ENCODE data around the gene CST9.

DNA sequence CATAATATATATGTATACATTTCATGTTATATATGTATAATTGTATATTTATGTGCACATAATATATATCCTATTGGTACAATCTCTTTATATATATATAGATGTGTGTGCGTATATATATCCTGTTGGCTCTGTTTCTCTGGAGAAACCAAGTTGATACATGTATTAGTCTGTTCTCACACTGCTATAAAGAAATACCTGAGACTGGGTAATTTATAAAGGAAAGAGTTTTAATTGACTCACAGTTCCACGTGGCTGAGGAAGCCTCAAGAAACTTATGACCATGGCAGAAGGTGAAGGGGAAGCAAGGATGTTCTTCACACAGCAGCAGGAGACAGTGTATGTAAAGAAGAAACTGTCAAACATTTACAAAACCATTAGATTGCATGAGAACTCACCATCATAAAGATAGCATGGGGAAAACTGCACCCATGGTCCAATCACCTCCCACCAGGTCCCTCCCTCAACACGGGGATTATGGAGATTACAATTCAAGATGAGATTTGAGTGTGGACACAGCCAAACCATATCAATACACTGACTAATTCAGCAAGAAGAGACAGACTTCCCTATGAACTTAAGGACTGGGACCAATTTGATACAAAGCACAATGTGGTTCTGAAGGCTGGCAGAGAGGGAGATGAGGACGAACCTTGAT is 18.1 kb upstream of the CST9 start:
- TF ChIP-seq, protein P1, sequence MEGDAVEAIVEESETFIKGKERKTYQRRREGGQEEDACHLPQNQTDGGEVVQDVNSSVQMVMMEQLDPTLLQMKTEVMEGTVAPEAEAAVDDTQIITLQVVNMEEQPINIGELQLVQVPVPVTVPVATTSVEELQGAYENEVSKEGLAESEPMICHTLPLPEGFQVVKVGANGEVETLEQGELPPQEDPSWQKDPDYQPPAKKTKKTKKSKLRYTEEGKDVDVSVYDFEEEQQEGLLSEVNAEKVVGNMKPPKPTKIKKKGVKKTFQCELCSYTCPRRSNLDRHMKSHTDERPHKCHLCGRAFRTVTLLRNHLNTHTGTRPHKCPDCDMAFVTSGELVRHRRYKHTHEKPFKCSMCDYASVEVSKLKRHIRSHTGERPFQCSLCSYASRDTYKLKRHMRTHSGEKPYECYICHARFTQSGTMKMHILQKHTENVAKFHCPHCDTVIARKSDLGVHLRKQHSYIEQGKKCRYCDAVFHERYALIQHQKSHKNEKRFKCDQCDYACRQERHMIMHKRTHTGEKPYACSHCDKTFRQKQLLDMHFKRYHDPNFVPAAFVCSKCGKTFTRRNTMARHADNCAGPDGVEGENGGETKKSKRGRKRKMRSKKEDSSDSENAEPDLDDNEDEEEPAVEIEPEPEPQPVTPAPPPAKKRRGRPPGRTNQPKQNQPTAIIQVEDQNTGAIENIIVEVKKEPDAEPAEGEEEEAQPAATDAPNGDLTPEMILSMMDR (IDR thresholded peaks at IDR 0.05; ENCODE audit: low read length): no peak
- no peak for TF ChIP-seq EZH2 (IDR thresholded peaks at IDR 0.05; ENCODE audit: borderline replicate concordance, low read length)

Data from OCI-LY1 (cell line).